Liver (tissue), 9 donors: ENCODE measurements around the gene CLCF1. TPM values are rescaled to one million over a fixed set of nuclear protein-coding genes. Genes with fewer than 3 reads are reported as not detected.

Experiments
- DNase-seq: peaks from one replicate; pipeline ENCODE4 v3.0.0-alpha.2; 2017; ENCODE audit warnings: low spot score
- H3K27ac ChIP-seq, 2 donors: one replicate each; pipeline ENCODE4 v1.7.0; 2013; ENCODE audit warnings: inconsistent platforms in 2 of 2, low read length in 2 of 2, control low read depth in 1 of 2, low read depth in 1 of 2, mild to moderate bottlenecking in 1 of 2
- H3K27me3 ChIP-seq, 4 donors: one replicate each; pipeline versions ENCODE4 v1.6.1 to v1.7.0; 2013; ENCODE audit warnings: low read length in 3 of 4, inconsistent platforms in 1 of 4, mild to moderate bottlenecking in 1 of 4, moderate library complexity in 1 of 4; ENCODE audit not compliant: control insufficient read depth in 4 of 4, insufficient read depth in 4 of 4
- H3K36me3 ChIP-seq, 4 donors: one replicate each; pipeline versions ENCODE4 v1.6.1 to v1.7.0; 2013; ENCODE audit warnings: low read length in 3 of 4, mild to moderate bottlenecking in 3 of 4, low read depth in 1 of 4, moderate library complexity in 1 of 4; ENCODE audit not compliant: control insufficient read depth in 4 of 4, insufficient read depth in 3 of 4
- H3K4me1 ChIP-seq, 4 donors: one replicate each; pipeline versions ENCODE4 v1.6.1 to v1.7.0; 2013; ENCODE audit warnings: low read length in 3 of 4, mild to moderate bottlenecking in 3 of 4, moderate library complexity in 1 of 4; ENCODE audit not compliant: control insufficient read depth in 4 of 4, insufficient read depth in 4 of 4
- H3K4me3 ChIP-seq, 3 donors: one replicate each; pipeline versions ENCODE4 v1.6.1 to v1.7.0; 2013; ENCODE audit warnings: low read length in 3 of 3, control low read depth in 1 of 3, low read depth in 1 of 3, mild to moderate bottlenecking in 1 of 3
- H3K9ac ChIP-seq, 2 donors: one replicate each; pipeline ENCODE4 v1.7.0; 2013; ENCODE audit warnings: low read length in 2 of 2, mild to moderate bottlenecking in 2 of 2, moderate library complexity in 2 of 2, control low read depth in 1 of 2, low read depth in 1 of 2
- H3K9me3 ChIP-seq, 4 donors: one replicate each; pipeline versions ENCODE4 v1.6.1 to v1.7.0; 2013; ENCODE audit warnings: low read length in 3 of 4; ENCODE audit not compliant: control insufficient read depth in 4 of 4
- ATF3 ChIP-seq: IDR thresholded peaks from 2 replicates; pipeline ENCODE4 v1.6.1; 2016; ENCODE audit warnings: antibody characterized with exemption
- CTCF ChIP-seq: fragments of 150-350 bp; IDR thresholded peaks from 2 replicates; pipeline ENCODE4 v1.5.1; 2017; ENCODE audit warnings: improper control_type of control experiment, low read depth, low read length; ENCODE audit not compliant: missing input control
- FOXA1 ChIP-seq: IDR thresholded peaks from 2 replicates; pipeline ENCODE4 v1.6.1; 2016; ENCODE audit warnings: antibody characterized with exemption
- HNF4A ChIP-seq, 2 donors: conservative IDR thresholded peaks; 2 replicates each; pipeline ENCODE4 v1.6.1; 2016; ENCODE audit warnings: antibody characterized with exemption in 2 of 2, mild to moderate bottlenecking in 2 of 2
- HNF4G ChIP-seq: IDR thresholded peaks from 2 replicates; pipeline ENCODE4 v1.6.1; 2016; ENCODE audit warnings: antibody characterized with exemption
- JUND ChIP-seq, 2 donors: IDR thresholded peaks; 2 replicates each; pipeline ENCODE4 v1.6.1; 2016; ENCODE audit warnings: antibody characterized with exemption in 2 of 2
- MAX ChIP-seq: IDR thresholded peaks from 2 replicates; pipeline ENCODE4 v1.6.1; 2016; ENCODE audit warnings: antibody characterized with exemption
- NR2F2 ChIP-seq: IDR thresholded peaks from 2 replicates; pipeline ENCODE4 v1.6.1; 2016; ENCODE audit warnings: antibody characterized with exemption
- REST ChIP-seq: IDR thresholded peaks from 2 replicates; pipeline ENCODE4 v1.6.1; 2016; ENCODE audit warnings: antibody characterized with exemption, mild to moderate bottlenecking
- RXRA ChIP-seq, 2 donors: IDR thresholded peaks; 2 replicates each; pipeline ENCODE4 v1.6.1; 2017 to 2018; ENCODE audit warnings: antibody characterized with exemption in 2 of 2, mild to moderate bottlenecking in 1 of 2
- TAF1 ChIP-seq: conservative IDR thresholded peaks from 2 replicates; pipeline ENCODE4 v1.6.1; 2016; ENCODE audit warnings: antibody characterized with exemption, mild to moderate bottlenecking
- YY1 ChIP-seq: IDR thresholded peaks from 2 replicates; pipeline ENCODE4 v1.6.1; 2016; ENCODE audit warnings: antibody characterized with exemption, mild to moderate bottlenecking
- ZBTB33 ChIP-seq: IDR thresholded peaks from 2 replicates; pipeline ENCODE4 v1.6.1; 2016; ENCODE audit warnings: antibody characterized with exemption
- WGBS: extraction: QIAGEN DNeasy Blood & Tissue Kit; methylation state at CpG from one replicate; pipeline ENCODE4 v1.1.7; 2013; 5-methylcytosine and 5-hydroxymethylcytosine counted together
- polyA plus RNA-seq, 2 donors: library from polyadenylated mRNA; stranded (reverse) in 1 of 2; unstranded in 1 of 2; fragments of 200-250 nt in 1 of 2; fragments of >200 nt in 1 of 2; fragmentation: Nextera tagmentation in 1 of 2; extraction: Ambion mirVana in 1 of 2; gene quantifications; one replicate each; pipeline versions ENCODE4 v1.2.1 to v1.2.3, GENCODE V29; 2013 to 2015
- total RNA-seq, 2 donors: library from RNA; depleted of rRNA; stranded (reverse); fragments of >200 nt; gene quantifications; one replicate each; pipeline ENCODE4 v1.2.3, GENCODE V29; 2014
- donor health status: healthy.
- donor health status: healthy.
- donor health status: healthy.
- donor health status: healthy.
- donor health status: healthy.

The CLCF1 gene
- total and polyA plus RNA-seq, 4 donors: 0.14 to 1.8 (median 0.20) TPM

GRCh38 chr11:67367761-67368227 lies 5.6 kb downstream of the CLCF1 start:
- H3K9ac ChIP-seq: no peak overlapping the region
- H3K27ac ChIP-seq: no peak overlapping the region
- H3K36me3 ChIP-seq: no peaks in the 10 kb centered on the region
- H3K4me1 ChIP-seq: peaks cover 0 to 8% (median 1%) of the 10 kb centered on the region in 4 donors
- no peak overlapping the region for H3K4me3 ChIP-seq
- no peak for DNase-seq
- TF ChIP-seq TAF1 (no peak), RXRA (IDR thresholded peaks at IDR 0.05) (no peak), ATF3 (no peak), HNF4A (conservative IDR thresholded peaks at IDR 0.05) (no peak)
- 87% methylated on average over 7 of the region's 7 CpGs for WGBS
- H3K9me3 ChIP-seq: no peaks in the 10 kb centered on the region
- H3K27me3 ChIP-seq: no peaks in the 10 kb centered on the region

GRCh38 chr11:67366961-67367760 lies 6.2 kb downstream of the CLCF1 start:
- peaks cover 0 to 7% (median under 1%) of the 10 kb centered on the region in 4 donors for H3K4me1 ChIP-seq
- no peak for DNase-seq
- WGBS: 79% methylated on average over 25 of the region's 25 CpGs
- no peak overlapping the region for H3K27ac ChIP-seq
- no peaks in the 10 kb centered on the region for H3K36me3 ChIP-seq
- H3K4me3 ChIP-seq: no peak overlapping the region
- H3K9ac ChIP-seq: no peak overlapping the region
- TF ChIP-seq ATF3 (no peak), JUND (IDR thresholded peaks at IDR 0.05) (no peak), ZBTB33 (no peak), YY1 (no peak), REST (no peak), TAF1 (no peak)
- no peaks in the 10 kb centered on the region for H3K27me3 ChIP-seq
- H3K9me3 ChIP-seq: no peaks in the 10 kb centered on the region

GRCh38 chr11:67366546-67366945 lies 6.9 kb downstream of the CLCF1 start:
- no peak for DNase-seq
- 71% methylated on average over 8 of the region's 8 CpGs for WGBS
- no peaks in the 10 kb centered on the region for H3K36me3 ChIP-seq
- H3K9ac ChIP-seq: no peak overlapping the region
- no peak overlapping the region for H3K4me3 ChIP-seq
- no peaks in the 10 kb centered on the region for H3K27me3 ChIP-seq
- no peaks in the 10 kb centered on the region for H3K9me3 ChIP-seq
- no peak overlapping the region for H3K27ac ChIP-seq
- peaks cover 0 to 2% (median 0%) of the 10 kb centered on the region in 4 donors for H3K4me1 ChIP-seq
- TF ChIP-seq YY1 (no peak), HNF4A (conservative IDR thresholded peaks at IDR 0.05) (no peak), ATF3 (no peak), RXRA (IDR thresholded peaks at IDR 0.05) (no peak), ZBTB33 (no peak), NR2F2 (no peak), MAX (no peak), FOXA1 (no peak), TAF1 (no peak), HNF4G (no peak), CTCF (no peak)
